WTC11 (cell line): Measurements from ENCODE around the gene TPGS2. TPM values are rescaled to one million over a fixed set of nuclear protein-coding genes. Genes with fewer than 3 reads are reported as not detected.

ENCODE experiments used
- ATAC-seq: fragments of 200-7000 bp; cut with Tn5 transposase; 2 replicates; pipeline ENCODE4 v1.10.0; 2021; ENCODE audit warnings: mild to moderate bottlenecking, moderate library complexity
- Bru-seq: library from RNA; stranded (reverse); fragments of 400-500 nt; gene quantifications from one replicate; lab custom pipeline; 2021; lab: Mats Ljungman, UMichigan
- CTCF ChIA-PET: fragments of 300-600 bp; sonication (Branson Sonifier 250); formaldehyde crosslinking; loops from one replicate; lab custom pipeline; 2021; ENCODE audit warnings: antibody characterized with exemption; lab: Charles Lee
- POLR2A ChIA-PET: fragments of 350-600 bp; sonication (Branson Sonifier 250); formaldehyde crosslinking; loops from one replicate; lab custom pipeline; 2021; ENCODE audit warnings: antibody characterized with exemption; lab: Charles Lee
- DNase-seq: peaks from one replicate; pipeline ENCODE4 v3.0.0; 2021; ENCODE audit warnings: low spot score
- H3K27ac Mint-ChIP-seq: 2 replicates; pipeline ENCODE4 v1.8.0; 2021; ENCODE audit warnings: mixed read lengths
- H3K27me3 Mint-ChIP-seq: 2 replicates; pipeline ENCODE4 v1.8.0; 2021; ENCODE audit warnings: low read depth, mild to moderate bottlenecking, moderate library complexity, mixed read lengths
- H3K36me3 Mint-ChIP-seq: 2 replicates; pipeline ENCODE4 v1.8.0; 2021; ENCODE audit warnings: mixed read lengths
- H3K4me1 Mint-ChIP-seq: 2 replicates; pipeline ENCODE4 v1.8.0; 2022; ENCODE audit warnings: mixed read lengths
- H3K4me3 Mint-ChIP-seq: 2 replicates; pipeline ENCODE4 v1.8.0; 2021; ENCODE audit warnings: mild to moderate bottlenecking, moderate library complexity, mixed read lengths
- H3K9me3 Mint-ChIP-seq: 2 replicates; pipeline ENCODE4 v1.8.0; 2021; ENCODE audit warnings: mixed read lengths
- ARID4B ChIP-seq: sonication (generic); formaldehyde crosslinking; IDR thresholded peaks from 2 replicates; pipeline ENCODE4 v1.8.0; 2023; ENCODE audit warnings: missing genetic modification reagents, mild to moderate bottlenecking, borderline replicate concordance
- ATF1 ChIP-seq: sonication (generic); formaldehyde crosslinking; IDR thresholded peaks from 2 replicates; pipeline ENCODE4 v1.8.1; 2023; ENCODE audit warnings: mild to moderate bottlenecking, moderate library complexity, missing genetic modification reagents
- ATF6 ChIP-seq: sonication (generic); formaldehyde crosslinking; IDR thresholded peaks from 2 replicates; pipeline ENCODE4 v1.8.1; 2023; ENCODE audit warnings: mild to moderate bottlenecking, missing genetic modification reagents
- E2F5 ChIP-seq: sonication (generic); formaldehyde crosslinking; IDR thresholded peaks from 2 replicates; pipeline ENCODE4 v1.8.1; 2022; ENCODE audit warnings: mild to moderate bottlenecking, moderate library complexity, missing genetic modification reagents
- ERG ChIP-seq: fragments of 250-450 bp; sonication (Bioruptor Pico); IDR thresholded peaks from 2 replicates; pipeline ENCODE4 v1.8.0; 2021; ENCODE audit warnings: mild to moderate bottlenecking
- ETV6 ChIP-seq: sonication (generic); formaldehyde crosslinking; IDR thresholded peaks from 2 replicates; pipeline ENCODE4 v1.8.1; 2022; ENCODE audit warnings: mild to moderate bottlenecking, missing genetic modification reagents
- FOXJ3 ChIP-seq: sonication (generic); formaldehyde crosslinking; IDR thresholded peaks from 2 replicates; pipeline ENCODE4 v1.9.0; 2021; ENCODE audit warnings: missing genetic modification reagents, mild to moderate bottlenecking, borderline replicate concordance
- FOXP1 ChIP-seq: sonication (generic); formaldehyde crosslinking; IDR thresholded peaks from 2 replicates; pipeline ENCODE4 v1.8.0; 2022; ENCODE audit warnings: missing genetic modification reagents, mild to moderate bottlenecking, moderate library complexity, borderline replicate concordance
- HMGXB4 ChIP-seq: sonication (generic); formaldehyde crosslinking; IDR thresholded peaks from 2 replicates; pipeline ENCODE4 v1.8.1; 2023; ENCODE audit warnings: mild to moderate bottlenecking, moderate library complexity, missing genetic modification reagents
- KAT7 ChIP-seq: sonication (generic); formaldehyde crosslinking; IDR thresholded peaks from 2 replicates; pipeline ENCODE4 v1.8.1; 2023; ENCODE audit warnings: missing genetic modification reagents, mild to moderate bottlenecking, borderline replicate concordance
- MLX ChIP-seq: sonication (generic); formaldehyde crosslinking; IDR thresholded peaks from 2 replicates; pipeline ENCODE4 v1.8.1; 2023; ENCODE audit warnings: mild to moderate bottlenecking, missing genetic modification reagents, moderate library complexity
- PRRX2 ChIP-seq: fragments of 250-450 bp; sonication (Bioruptor Pico); IDR thresholded peaks from 2 replicates; pipeline ENCODE4 v1.8.0; 2021; ENCODE audit warnings: mild to moderate bottlenecking
- RELA ChIP-seq: sonication (generic); formaldehyde crosslinking; IDR thresholded peaks from 2 replicates; pipeline ENCODE4 v1.8.1; 2022; ENCODE audit warnings: missing genetic modification reagents, mild to moderate bottlenecking, borderline replicate concordance
- SP1 ChIP-seq: sonication (generic); formaldehyde crosslinking; conservative IDR thresholded peaks from 2 replicates; pipeline ENCODE4 v1.8.1; 2022; ENCODE audit warnings: missing genetic modification reagents
- TEAD4 ChIP-seq: sonication (generic); formaldehyde crosslinking; IDR thresholded peaks from 2 replicates; pipeline ENCODE4 v1.8.0; 2022; ENCODE audit warnings: mild to moderate bottlenecking, missing genetic modification reagents
- ZNF121 ChIP-seq: sonication (generic); formaldehyde crosslinking; IDR thresholded peaks from 2 replicates; pipeline ENCODE4 v1.8.0; 2023; ENCODE audit warnings: missing genetic modification reagents
- ZNF263 ChIP-seq: sonication (generic); formaldehyde crosslinking; IDR thresholded peaks from 2 replicates; pipeline ENCODE4 v1.8.1; 2022; ENCODE audit warnings: low read depth, mild to moderate bottlenecking, moderate library complexity, missing genetic modification reagents
- ZNF317 ChIP-seq: sonication (generic); formaldehyde crosslinking; IDR thresholded peaks from 2 replicates; pipeline ENCODE4 v1.8.1; 2023; ENCODE audit warnings: low read depth, mild to moderate bottlenecking, moderate library complexity, missing genetic modification reagents, borderline replicate concordance
- ZNF396 ChIP-seq: fragments of 250-450 bp; sonication (Bioruptor Pico); IDR thresholded peaks from 2 replicates; pipeline ENCODE4 v1.8.0; 2021; ENCODE audit warnings: mild to moderate bottlenecking, moderate library complexity, borderline replicate concordance
- ZNF416 ChIP-seq: fragments of 250-450 bp; sonication (Bioruptor Pico); IDR thresholded peaks from 2 replicates; pipeline ENCODE4 v1.9.0; 2021; ENCODE audit warnings: mild to moderate bottlenecking, inconsistent platforms
- ZNF671 ChIP-seq: fragments of 250-450 bp; sonication (Bioruptor Pico); IDR thresholded peaks from 2 replicates; pipeline ENCODE4 v1.8.0; 2021; ENCODE audit warnings: mild to moderate bottlenecking
- ZSCAN18 ChIP-seq: fragments of 250-450 bp; sonication (Bioruptor Pico); IDR thresholded peaks from 2 replicates; pipeline ENCODE4 v2.1.2; 2022; ENCODE audit warnings: mild to moderate bottlenecking, moderate library complexity
- long read RNA-seq, 3 experiments: library from RNA in 1 of 3; library from capped mRNA in 1 of 3; library from polyadenylated mRNA in 1 of 3; unstranded in 2 of 3; stranded (forward) in 1 of 3; transcript quantifications; one replicate each; pipeline ENCODE4 v2.0.0, GENCODE V29; 2021
- total RNA-seq: library from RNA; stranded (reverse); gene quantifications from 3 replicates; pipeline ENCODE4 v1.2.3, GENCODE V29; 2021

The TPGS2 gene
- 96.9 to 118 TPM (median 114 TPM) in 3 replicates for total RNA-seq
- Bru-seq, nascent RNA, result percentile 86 among the genes with signal in this experiment
- long read RNA-seq, experiment 1, full-length matches to known transcripts, result 402 of 449 reads
- long read RNA-seq, experiment 1, partial matches to known transcripts, result 5 of 449 reads
- long read RNA-seq, experiment 1, other reads (novel, unspliced or antisense), result 42 of 449 reads
- long read RNA-seq, experiment 2, full-length matches to known transcripts, result 107 of 171 reads
- long read RNA-seq, experiment 2, partial matches to known transcripts, result 21 of 171 reads
- long read RNA-seq, experiment 2, other reads (novel, unspliced or antisense), result 43 of 171 reads
- long read RNA-seq, experiment 3, full-length matches to known transcripts, result 267 of 288 reads
- long read RNA-seq, experiment 3, partial matches to known transcripts, result 0 of 288 reads
- long read RNA-seq, experiment 3, other reads (novel, unspliced or antisense), result 21 of 288 reads

GRCh38 chr18:36828630-36829361 lies at the start of gene TPGS2, which contains the start of gene KIAA1328:
TPGS2 (minus strand) TSS chr18:36829002; CDS start chr18:36828767, 235 bp downstream.
KIAA1328 (plus strand) TSS chr18:36829127; CDS start chr18:36829139, 12 bp downstream.
- peaks cover 15% of the 10 kb centered on the region for H3K36me3 Mint-ChIP-seq
- peak within 1 kb of the TSS; percentile 92 for H3K27ac Mint-ChIP-seq
- ChIA-PET POLR2A (interaction anchor here (0.6 to 1.2 kb wide), 2 partner anchors 49 to 71 kb away, joined by 3 to 7 read pairs; no protein-coding TSS in a partner anchor), CTCF (interaction anchor here (0.7 to 2.2 kb wide), 8 partner anchors 8 to 141 kb away, joined by 3 to 20 read pairs (median 3); no protein-coding TSS in a partner anchor)
- ATAC-seq (peak; percentile 90), DNase-seq (peak; percentile 83)
- H3K27me3 Mint-ChIP-seq, result no peaks in the 10 kb centered on the region; the same call in 1 of the 2 replicates
- peaks cover 19% of the 10 kb centered on the region for H3K4me1 Mint-ChIP-seq
- peak within 1 kb of the TSS; percentile 79 for H3K4me3 Mint-ChIP-seq
- no peaks in the 10 kb centered on the region for H3K9me3 Mint-ChIP-seq
- peak; percentile 74 for TF ChIP-seq FOXP1 (CRISPR knock-in tag)
- TF ChIP-seq MLX (CRISPR knock-in tag), result no peak
- TF ChIP-seq SP1 (CRISPR knock-in tag), result peak; percentile 74
- no peak for TF ChIP-seq ZNF416 (CRISPR knock-in tag)
- no peak for TF ChIP-seq TEAD4 (CRISPR knock-in tag)
- TF ChIP-seq ZNF671, result peak; percentile 82; the same call in 1 of the 2 replicates
- TF ChIP-seq ATF1 (CRISPR knock-in tag), result peak; percentile 10; the same call in 1 of the 2 replicates
- TF ChIP-seq ZNF121 (CRISPR knock-in tag), result peak; percentile 91
- TF ChIP-seq RELA (CRISPR knock-in tag), result 0 out of 2 replicates have a peak, but pooled peaks have one; percentile 47
- peak; percentile 61; the same call in 1 of the 2 replicates for TF ChIP-seq ZNF263
- TF ChIP-seq E2F5 (CRISPR knock-in tag), result peak; percentile 96
- peak; percentile 94 for TF ChIP-seq ERG (CRISPR knock-in tag)
- TF ChIP-seq ARID4B (CRISPR knock-in tag), result 0 out of 2 replicates have a peak, but pooled peaks have one; percentile 70
- TF ChIP-seq ZSCAN18 (CRISPR knock-in tag), result peak; percentile 88
- TF ChIP-seq HMGXB4 (CRISPR knock-in tag), result peak; percentile 86; the same call in 1 of the 2 replicates
- TF ChIP-seq ZNF396 (CRISPR knock-in tag), result peak; percentile 96; the same call in 1 of the 2 replicates
- TF ChIP-seq KAT7 (CRISPR knock-in tag), result 0 out of 2 replicates have a peak, but pooled peaks have one; percentile 39
- TF ChIP-seq ATF6, result no peak
- TF ChIP-seq PRRX2 (CRISPR knock-in tag), result peak; percentile 85; the same call in 1 of the 2 replicates
- TF ChIP-seq FOXJ3, result no peak
- TF ChIP-seq ETV6, result peak; percentile 61
- TF ChIP-seq ZNF317 (CRISPR knock-in tag), result peak; percentile 50; the same call in 1 of the 2 replicates
